Right renal cortex interstitium (tissue), 3 donors: Measurements from ENCODE around the gene CTSS. TPM values are rescaled to one million over a fixed set of nuclear protein-coding genes. Genes with fewer than 3 reads are reported as not detected.
"Not testable (repeated sequence)": the region's sequence is repeated elsewhere in the genome, so short reads cannot be mapped to it uniquely, and the experiment has no call there.

ENCODE experiments used
- DNase-seq, 3 donors: peaks; one replicate each; pipeline ENCODE4 v3.0.0-alpha.2; 2013; ENCODE audit warnings: low read depth in 3 of 3, low spot score in 2 of 3
- polyA plus RNA-seq, 3 donors: library from polyadenylated mRNA; unstranded; fragments of 120-200 nt; gene quantifications; one replicate each; pipeline ENCODE4 v1.2.1, GENCODE V29; 2013; ENCODE audit not compliant: insufficient read length in 3 of 3

The CTSS gene
- polyA plus RNA-seq, 3 donors, result 12.0 to 14.3 (median 14.0) TPM

DNA sequence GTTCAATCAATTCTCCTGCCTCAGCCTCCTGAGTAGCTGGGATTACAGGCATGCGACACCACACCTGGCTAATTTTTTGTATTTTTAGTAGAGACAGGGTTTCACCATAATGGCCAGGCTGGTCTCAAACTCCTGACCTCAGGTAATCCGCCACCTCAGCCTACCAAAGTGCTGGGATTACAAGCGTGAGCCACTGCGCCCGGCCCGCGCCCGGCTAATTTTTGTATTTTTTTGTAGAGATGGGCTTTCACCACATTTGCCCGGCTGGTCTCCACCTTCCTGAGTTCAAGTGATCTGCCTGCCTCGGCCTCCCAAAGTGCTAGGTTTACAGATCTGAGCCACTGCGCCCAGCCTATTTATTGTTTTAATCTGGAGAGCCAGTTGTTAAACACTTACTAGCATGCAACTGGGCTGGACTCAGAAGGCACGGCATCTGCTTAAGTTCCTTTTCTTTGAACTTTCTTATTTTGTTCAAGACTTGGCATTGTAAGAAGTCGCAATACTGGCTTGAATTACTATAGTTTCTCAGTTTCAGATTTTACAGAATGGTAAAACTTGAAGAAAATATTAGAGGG lies 10.4 kb upstream of the CTSS start:
- not testable (repeated sequence) for DNase-seq

DNA sequence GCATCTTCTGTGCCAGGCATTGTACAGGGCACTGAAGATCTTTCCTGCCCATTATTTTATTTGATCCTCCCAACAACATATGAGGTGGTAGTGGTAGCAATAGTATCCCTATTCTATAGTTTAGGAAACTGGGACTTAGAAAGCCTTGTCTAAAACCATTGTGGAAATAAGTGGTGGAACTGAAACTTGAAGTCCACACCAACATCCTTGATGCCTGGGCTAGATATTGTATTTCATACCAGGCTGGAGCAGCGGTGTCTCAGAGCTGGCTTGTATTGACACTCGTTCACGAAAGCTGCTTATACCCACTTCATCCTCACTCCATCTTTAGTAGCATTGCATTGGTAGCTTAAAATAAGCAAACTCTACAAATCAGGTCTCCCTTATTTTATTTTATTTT lies 9.7 kb upstream of the CTSS start:
- no peak for DNase-seq

DNA sequence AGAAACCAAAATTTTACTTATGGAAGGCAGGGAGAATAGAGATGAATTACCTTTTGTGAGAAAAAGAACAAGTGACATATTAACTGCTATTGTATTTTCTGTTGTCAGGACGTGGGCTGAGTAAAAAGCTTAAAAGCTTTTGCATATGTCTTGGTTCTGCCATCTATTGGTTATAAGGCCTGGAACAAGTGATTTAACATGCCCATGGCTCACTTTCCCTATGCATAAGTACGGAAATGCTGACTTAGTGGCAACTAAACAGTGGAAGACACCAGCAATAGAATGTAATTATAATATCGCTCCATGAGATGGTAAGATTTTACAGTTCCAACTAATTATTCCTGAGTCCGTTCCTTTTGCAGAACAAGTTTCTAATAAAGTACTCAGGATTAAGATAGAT lies 6.7 kb upstream of the CTSS start:
- DNase-seq, result no peak

- DNase-seq, result not testable (repeated sequence)
Measured at GRCh38 chr1:150767704-150768103, 2.1 kb upstream of the CTSS start.

GRCh38 chr1:150765977-150766301 lies 361 bp upstream of the CTSS start:
- not testable (repeated sequence) for DNase-seq

GRCh38 chr1:150764617-150765101 lies 919 bp downstream of the CTSS start:
- no peak for DNase-seq

DNA sequence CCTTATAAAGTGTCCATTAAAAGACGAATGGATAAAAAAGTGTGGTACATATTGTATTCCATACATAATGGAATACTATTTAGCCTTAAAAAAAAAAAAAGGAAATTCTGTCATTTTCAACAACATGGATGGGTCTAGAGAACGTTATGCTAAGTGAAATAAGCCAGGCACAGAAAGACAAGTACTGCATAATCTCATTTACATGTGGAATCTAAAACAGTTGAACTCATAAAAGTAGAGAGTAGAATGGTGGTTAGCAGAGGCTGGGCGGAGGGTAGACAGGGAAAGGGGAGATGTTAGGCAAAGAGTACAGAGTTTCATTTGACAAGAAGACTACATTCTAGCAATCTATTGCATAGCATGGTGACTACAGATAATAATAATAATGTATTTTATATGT lies 2.6 kb downstream of the CTSS start:
- DNase-seq, result no peak

- DNase-seq, result no peak
Measured at GRCh38 chr1:150762552-150762951, 3.0 kb downstream of the CTSS start.

DNA sequence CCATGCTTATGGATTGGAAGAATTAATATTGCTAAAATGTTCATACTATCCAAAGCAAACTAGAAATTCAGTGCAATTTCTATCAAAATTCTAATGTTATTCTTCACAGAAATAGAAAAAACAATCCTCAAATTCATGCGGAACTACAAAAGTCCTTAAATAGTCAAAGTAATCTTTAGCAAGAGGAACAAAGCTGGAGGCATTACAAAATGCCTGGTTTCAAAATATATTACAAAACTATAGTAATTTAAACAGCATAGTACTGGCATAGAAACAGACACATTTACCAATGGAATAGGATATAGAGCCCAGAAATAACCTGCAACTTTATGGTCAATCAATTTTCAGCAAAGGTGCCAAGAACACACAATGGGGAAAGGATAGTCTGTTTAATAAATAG lies 3.8 kb downstream of the CTSS start:
- DNase-seq, result no peak

DNA sequence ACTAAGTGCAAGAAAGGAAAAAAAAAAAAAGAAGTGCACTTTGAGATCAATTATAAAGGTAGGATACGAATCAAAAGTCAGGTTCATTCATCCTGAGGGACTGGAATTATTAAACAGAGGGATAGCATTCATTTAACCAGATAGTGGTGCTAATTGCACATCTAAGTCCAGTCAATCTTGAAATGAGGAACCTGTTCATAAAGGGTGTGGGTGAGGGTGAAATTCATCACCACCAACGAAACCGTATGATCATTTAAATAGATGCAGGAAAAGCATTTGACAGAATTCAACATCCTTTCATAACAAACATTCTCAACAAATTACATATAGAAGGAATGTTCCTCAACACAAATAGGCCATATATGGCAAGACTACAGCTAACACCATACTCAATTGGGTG lies 5.6 kb downstream of the CTSS start:
- DNase-seq, result no peak

DNA sequence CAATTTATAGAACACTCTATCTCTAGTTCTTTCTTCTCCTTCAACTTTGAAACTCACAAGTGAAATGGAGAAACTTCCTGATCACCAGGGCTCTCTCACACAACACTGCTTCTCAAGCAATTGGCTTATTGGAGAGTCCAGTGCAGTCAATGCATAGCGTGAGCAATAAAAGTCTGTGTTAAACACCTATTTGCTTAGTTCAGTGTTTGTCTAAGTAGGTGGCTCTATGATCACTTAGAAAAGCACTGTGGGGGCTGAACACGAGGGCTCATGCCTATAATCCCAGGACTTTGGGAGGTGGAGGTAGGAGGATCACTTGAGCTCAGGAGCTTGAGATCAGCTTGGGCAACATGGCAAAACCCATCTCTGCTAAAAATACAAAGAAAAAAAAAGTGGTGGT lies 12.2 kb downstream of the CTSS start:
- no peak for DNase-seq

- DNase-seq, result no peak
Measured at GRCh38 chr1:150751443-150751842, 14.1 kb downstream of the CTSS start.

- DNase-seq, result no peak
Measured at GRCh38 chr1:150749720-150750311, 15.8 kb downstream of the CTSS start.

DNA sequence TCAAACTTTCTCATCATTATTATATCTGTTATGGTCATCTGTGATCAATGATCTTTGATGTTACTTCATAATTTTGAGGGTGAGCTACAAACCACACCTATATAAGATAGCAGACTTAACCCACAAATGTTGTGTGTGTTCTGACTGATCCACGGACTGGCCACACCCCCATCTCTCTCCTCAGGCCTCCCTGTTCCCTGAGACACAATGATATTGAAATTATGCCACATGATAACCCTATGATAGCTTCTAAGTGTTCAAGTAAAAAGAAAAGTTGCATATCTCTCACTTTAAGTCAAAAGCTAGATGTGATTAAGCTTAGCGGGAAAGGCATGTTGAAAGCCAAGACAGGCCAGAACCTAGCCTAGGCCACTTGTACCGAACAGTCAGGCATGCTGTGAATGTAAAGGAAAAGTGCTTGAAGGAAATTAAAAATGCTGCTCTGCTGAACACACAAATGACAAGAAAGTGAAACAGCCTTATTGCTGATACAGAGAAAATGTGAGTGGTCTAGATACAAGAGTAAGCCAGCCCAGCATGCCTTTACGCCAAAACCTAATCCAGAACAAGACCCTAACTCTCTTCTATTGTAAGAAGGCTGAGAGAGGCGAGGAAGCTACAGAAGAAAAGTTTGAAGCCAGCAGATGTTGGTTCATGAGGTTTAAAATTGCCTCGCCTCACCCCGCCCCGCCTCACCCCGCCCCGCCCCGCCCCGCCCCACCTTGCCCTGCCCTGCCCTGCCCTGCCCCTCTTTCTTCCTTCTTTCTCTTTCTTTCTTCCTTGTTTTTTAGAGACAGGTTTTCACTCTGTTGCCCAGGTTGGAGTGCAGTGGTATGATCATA lies 16.5 kb downstream of the CTSS start:
- DNase-seq, result no peak

DNA sequence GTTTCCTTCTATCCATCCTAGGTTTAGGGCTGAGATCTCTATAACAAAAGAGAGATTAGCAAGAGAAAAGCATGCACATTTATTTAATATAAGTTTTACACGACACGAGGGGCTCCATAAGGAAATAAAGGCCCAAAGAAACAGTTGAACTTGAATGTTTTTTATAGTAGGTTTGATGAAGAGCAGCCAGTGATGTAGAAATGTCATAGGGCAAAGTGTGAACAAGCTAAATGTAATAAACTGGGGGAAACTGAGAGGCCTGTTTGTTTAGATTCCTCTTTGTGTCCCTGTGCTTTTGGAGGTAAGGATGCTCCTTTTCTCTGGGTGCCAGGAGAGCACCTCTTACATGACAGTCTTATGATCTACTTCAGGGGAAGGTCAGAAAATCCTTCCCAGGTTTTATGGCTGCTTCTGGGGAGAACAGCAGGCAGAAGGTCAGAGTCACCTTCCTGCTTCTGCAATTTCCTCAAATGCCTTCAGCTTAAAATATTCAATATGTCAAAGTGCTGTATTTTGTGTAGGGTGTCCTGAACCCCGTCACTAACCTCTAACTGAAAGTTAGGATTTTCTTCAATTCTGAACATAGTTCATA lies 35.4 kb downstream of the CTSS start:
- no peak for DNase-seq

DNA sequence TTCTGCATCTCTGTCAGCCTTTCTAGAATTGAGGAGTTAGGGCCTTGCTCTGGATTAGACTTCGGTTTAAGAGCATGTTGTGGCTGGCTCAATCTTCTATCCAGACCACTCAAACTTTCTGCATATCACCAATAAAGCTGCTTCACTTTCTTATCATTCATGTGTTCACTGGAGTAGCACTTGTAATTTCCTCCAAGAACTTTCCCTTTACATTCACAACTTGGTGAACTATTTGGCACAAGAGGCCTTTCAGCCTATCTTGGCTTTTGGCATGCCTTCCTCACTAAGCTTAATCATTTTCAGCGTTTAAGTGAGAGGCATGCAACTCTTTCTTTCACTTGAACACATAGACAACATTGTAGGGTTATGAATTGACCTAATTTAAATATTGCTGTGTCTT lies 41.2 kb downstream of the CTSS start:
- no peak for DNase-seq

GRCh38 chr1:150720703-150721102 lies 44.9 kb downstream of the CTSS start, which contains the start of gene HORMAD1:
HORMAD1 (minus strand) TSS chr1:150720895; CDS start chr1:150719505, 1,390 bp downstream.
- no peak for DNase-seq

DNA sequence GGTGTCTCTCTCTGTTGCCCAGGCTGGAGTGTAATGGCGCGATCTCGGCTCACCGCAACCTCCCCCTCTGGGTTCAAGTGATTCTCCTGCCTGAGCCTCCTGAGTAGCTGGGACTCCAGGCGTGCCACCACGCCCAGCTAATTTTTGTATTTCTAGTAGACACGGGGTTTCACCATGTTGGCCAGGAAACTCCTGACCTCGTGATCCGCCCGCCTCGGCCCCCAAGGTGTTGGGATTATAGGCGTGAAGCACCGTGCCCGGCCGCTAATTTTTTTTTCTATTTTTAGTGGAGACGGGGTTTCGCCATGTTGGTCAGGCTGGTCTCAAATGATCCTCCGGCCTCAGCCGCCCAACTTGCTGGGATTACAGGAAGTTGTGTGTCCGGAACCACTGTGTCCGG lies 45.5 kb downstream of the CTSS start:
- DNase-seq, result no peak

- DNase-seq, result no peak
Measured at GRCh38 chr1:150718225-150718891, 47.2 kb downstream of the CTSS start.

DNA sequence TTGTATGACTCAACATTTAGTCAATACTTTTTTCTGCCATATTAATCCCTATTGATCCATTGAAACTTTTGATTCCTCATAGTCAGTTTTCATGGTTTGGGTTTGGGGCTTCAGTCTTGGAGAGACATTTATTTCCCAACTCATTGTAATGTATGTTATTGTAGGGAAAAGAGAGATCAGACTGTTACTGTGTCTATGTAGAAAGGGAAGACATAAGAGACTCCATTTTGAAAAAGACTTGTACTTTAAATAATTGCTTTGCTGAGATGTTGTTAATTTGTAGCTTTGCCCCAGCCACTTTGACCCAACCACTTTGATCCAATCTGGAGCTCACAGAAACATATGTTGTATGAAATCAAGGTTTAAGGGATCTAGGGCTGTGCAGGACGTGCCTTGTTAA lies 56.5 kb downstream of the CTSS start:
- DNase-seq, result not testable (repeated sequence)

DNA sequence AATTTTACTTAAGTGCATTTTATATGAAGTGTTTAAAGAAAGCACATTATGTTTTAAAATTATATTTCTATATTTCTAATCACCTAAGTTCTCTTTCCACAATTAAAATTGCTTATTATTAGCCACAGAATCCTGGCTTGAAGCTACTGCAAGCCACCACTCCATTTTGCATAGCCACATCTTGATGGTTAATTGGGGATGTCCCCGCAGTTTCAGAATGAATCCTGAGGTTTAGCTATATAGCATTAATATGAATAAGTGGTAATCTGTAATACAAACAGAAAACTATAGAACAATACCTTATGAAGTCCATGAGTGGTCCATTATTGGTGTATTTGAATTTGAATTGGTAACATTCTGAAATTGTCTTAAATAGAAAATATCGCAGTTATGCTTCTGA lies 57.0 kb downstream of the CTSS start:
- DNase-seq, result no peak
